Muscle of leg (tissue), 11 donors: ENCODE results near the gene CHST11. TPM values are rescaled to one million over a fixed set of nuclear protein-coding genes. Genes with fewer than 3 reads are reported as not detected.

Experiments
- DNase-seq: peaks from one replicate; pipeline ENCODE4 v3.0.0; 2013
- H3K27ac ChIP-seq: one replicate; pipeline ENCODE4 v1.5.1; 2013; ENCODE audit warnings: mild to moderate bottlenecking, low read length, control low read depth
- H3K27me3 ChIP-seq: one replicate; pipeline ENCODE4 v1.6.1; 2013; ENCODE audit warnings: low read length; ENCODE audit not compliant: control insufficient read depth, insufficient read depth
- H3K36me3 ChIP-seq: one replicate; pipeline ENCODE4 v1.6.1; 2013; ENCODE audit warnings: low read length; ENCODE audit not compliant: control insufficient read depth, insufficient read depth
- H3K4me1 ChIP-seq: one replicate; pipeline ENCODE4 v1.6.1; 2013; ENCODE audit warnings: low read length; ENCODE audit not compliant: control insufficient read depth, insufficient read depth
- H3K4me3 ChIP-seq: one replicate; pipeline ENCODE4 v1.5.1; 2013; ENCODE audit warnings: low read length, control low read depth
- H3K9me3 ChIP-seq: replicated peaks from 2 replicates; pipeline ENCODE4 v1.6.1; 2013; ENCODE audit warnings: low read depth, low read length; ENCODE audit not compliant: control insufficient read depth
- WGBS: methylation state at CpG from one replicate; pipeline ENCODE4 v1.1.5; 2013; ENCODE audit warnings: missing lambda C conversion rate; ENCODE audit not compliant: insufficient coverage; 5-methylcytosine and 5-hydroxymethylcytosine counted together
- polyA plus RNA-seq, 8 donors: library from polyadenylated mRNA; unstranded; fragments of 120-200 nt; gene quantifications; one replicate each; pipeline versions ENCODE4 v1.2.1 to v1.2.3, GENCODE V29; 2013; ENCODE audit warnings: inconsistent platforms in 1 of 8, low replicate concordance in 1 of 8; ENCODE audit not compliant: insufficient read length in 8 of 8, insufficient read depth in 1 of 8
- total RNA-seq: library from RNA; stranded (reverse); fragments of 120-200 nt; gene quantifications from one replicate; pipeline ENCODE4 v1.2.4, GENCODE V29; 2013

Gene CHST11
- total and polyA plus RNA-seq, 9 donors, result 1.1 to 3.9 (median 2.3) TPM

- no peak for DNase-seq
- Histone ChIP-seq H3K4me1 (peaks cover 34% of the 10 kb centered on the region), H3K27me3 (no peaks in the 10 kb centered on the region), H3K36me3 (no peaks in the 10 kb centered on the region), H3K4me3 (no peak overlapping the region), H3K27ac (no peak overlapping the region), H3K9me3 (no peaks in the 10 kb centered on the region)
- 50% methylated on average over 1 of the region's 2 CpGs for WGBS
These were observed 290.6 kb downstream of the CHST11 start for GRCh38 chr12:104747330-104747729.

- Histone ChIP-seq H3K27me3 (no peaks in the 10 kb centered on the region), H3K4me1 (peaks cover 27% of the 10 kb centered on the region), H3K4me3 (no peak overlapping the region), H3K36me3 (no peaks in the 10 kb centered on the region), H3K27ac (no peak overlapping the region), H3K9me3 (no peaks in the 10 kb centered on the region)
- DNase-seq, result no peak
- WGBS, result no CpG with 5 or more reads among the region's 8 CpGs
These were observed 291.2 kb downstream of the CHST11 start for GRCh38 chr12:104747955-104748354.

GRCh38 chr12:104748356-104748755 is 291.6 kb downstream of the CHST11 start:
- H3K4me1 ChIP-seq, result peaks cover 23% of the 10 kb centered on the region
- no peak overlapping the region for H3K27ac ChIP-seq
- no peak for DNase-seq
- no peaks in the 10 kb centered on the region for H3K36me3 ChIP-seq
- no peaks in the 10 kb centered on the region for H3K27me3 ChIP-seq
- no peak overlapping the region for H3K4me3 ChIP-seq
- 64% methylated on average over 3 of the region's 7 CpGs for WGBS
- no peaks in the 10 kb centered on the region for H3K9me3 ChIP-seq

GRCh38 chr12:104748790-104749189 is 292.0 kb downstream of the CHST11 start:
- no peaks in the 10 kb centered on the region for H3K36me3 ChIP-seq
- H3K4me1 ChIP-seq, result peaks cover 23% of the 10 kb centered on the region
- WGBS, result 62% methylated on average over 3 of the region's 5 CpGs
- H3K27me3 ChIP-seq, result no peaks in the 10 kb centered on the region
- no peak overlapping the region for H3K4me3 ChIP-seq
- H3K27ac ChIP-seq, result peak overlapping the region; percentile 17
- peak; percentile 69 for DNase-seq
- no peaks in the 10 kb centered on the region for H3K9me3 ChIP-seq

GRCh38 chr12:104749545-104749944 is 292.8 kb downstream of the CHST11 start:
- Histone ChIP-seq H3K27me3 (no peaks in the 10 kb centered on the region), H3K4me1 (peaks cover 23% of the 10 kb centered on the region), H3K27ac (no peak overlapping the region), H3K4me3 (no peak overlapping the region), H3K9me3 (no peaks in the 10 kb centered on the region), H3K36me3 (no peaks in the 10 kb centered on the region)
- whole genome bisulfite sequencing, result 83% methylated on average over 2 of the region's 4 CpGs
- DNase-seq, result no peak

GRCh38 chr12:104750061-104750460 is 293.3 kb downstream of the CHST11 start:
- no peak overlapping the region for H3K27ac ChIP-seq
- H3K4me1 ChIP-seq, result peaks cover 23% of the 10 kb centered on the region
- H3K36me3 ChIP-seq, result no peaks in the 10 kb centered on the region
- WGBS, result 83% methylated on average over 1 of the region's 5 CpGs
- peak; percentile 74 for DNase-seq
- H3K4me3 ChIP-seq, result no peak overlapping the region
- H3K9me3 ChIP-seq, result no peaks in the 10 kb centered on the region
- no peaks in the 10 kb centered on the region for H3K27me3 ChIP-seq

GRCh38 chr12:104751120-104751519 is 294.4 kb downstream of the CHST11 start:
- DNase-seq, result no peak
- H3K27ac ChIP-seq, result no peak overlapping the region
- no CpG with 5 or more reads among the region's 1 CpG for WGBS
- H3K36me3 ChIP-seq, result no peaks in the 10 kb centered on the region
- peaks cover 23% of the 10 kb centered on the region for H3K4me1 ChIP-seq
- no peaks in the 10 kb centered on the region for H3K9me3 ChIP-seq
- no peaks in the 10 kb centered on the region for H3K27me3 ChIP-seq
- no peak overlapping the region for H3K4me3 ChIP-seq

GRCh38 chr12:104751594-104751993 is 294.8 kb downstream of the CHST11 start:
- Histone ChIP-seq H3K9me3 (no peaks in the 10 kb centered on the region), H3K4me3 (no peak overlapping the region), H3K27me3 (no peaks in the 10 kb centered on the region), H3K27ac (no peak overlapping the region), H3K36me3 (no peaks in the 10 kb centered on the region), H3K4me1 (peaks cover 21% of the 10 kb centered on the region)
- no peak for DNase-seq
- no CpG with 5 or more reads among the region's 3 CpGs for WGBS

GRCh38 chr12:104752016-104752415 is 295.3 kb downstream of the CHST11 start:
- H3K27ac ChIP-seq, result no peak overlapping the region
- no peaks in the 10 kb centered on the region for H3K27me3 ChIP-seq
- 94% methylated on average over 4 of the region's 4 CpGs for WGBS
- no peak overlapping the region for H3K4me3 ChIP-seq
- DNase-seq, result no peak
- H3K36me3 ChIP-seq, result no peaks in the 10 kb centered on the region
- peaks cover 17% of the 10 kb centered on the region for H3K4me1 ChIP-seq
- no peaks in the 10 kb centered on the region for H3K9me3 ChIP-seq

- DNase-seq, result no peak
- Histone ChIP-seq H3K27ac (no peak overlapping the region), H3K9me3 (no peaks in the 10 kb centered on the region), H3K4me1 (peaks cover 11% of the 10 kb centered on the region), H3K4me3 (no peak overlapping the region), H3K27me3 (no peaks in the 10 kb centered on the region), H3K36me3 (no peaks in the 10 kb centered on the region)
- 92% methylated on average over 7 of the region's 7 CpGs for WGBS
These were observed 296.1 kb downstream of the CHST11 start for GRCh38 chr12:104752881-104753280.

GRCh38 chr12:104756901-104757300 is 300.2 kb downstream of the CHST11 start:
- WGBS, result 95% methylated on average over 17 of the region's 20 CpGs

More at GRCh38 chr12:104756901-104757300, 300.2 kb downstream of the CHST11 start:
- no peaks in the 10 kb centered on the region for H3K9me3 ChIP-seq
- H3K4me1 ChIP-seq, result no peaks in the 10 kb centered on the region
- H3K36me3 ChIP-seq, result no peaks in the 10 kb centered on the region
- no peak overlapping the region for H3K27ac ChIP-seq
- no peaks in the 10 kb centered on the region for H3K27me3 ChIP-seq
- DNase-seq, result no peak
- no peak overlapping the region for H3K4me3 ChIP-seq
